Esophagus squamous epithelium (tissue), 4 donors: ENCODE data around the gene RAB22A.

Experiments used
- POLR2A ChIP-seq, 4 donors: fragments of 450-650 bp; IDR thresholded peaks; one replicate each; pipeline ENCODE4 v1.6.1; 2017; ENCODE audit warnings: antibody characterized with exemption in 4 of 4, mild to moderate bottlenecking in 4 of 4, moderate library complexity in 3 of 4
- TF ChIP-seq, protein P1 (sequence below), 6 experiments: fragments of 450-650 bp in 4 of 6; fragments of 200-600 bp in 2 of 6; sonication (generic) in 2 of 6; IDR thresholded peaks; one replicate each; pipeline ENCODE4 v1.5.1; 2016 to 2019; ENCODE audit warnings: antibody characterized with exemption in 6 of 6, mild to moderate bottlenecking in 4 of 6, moderate library complexity in 4 of 6

DNA sequence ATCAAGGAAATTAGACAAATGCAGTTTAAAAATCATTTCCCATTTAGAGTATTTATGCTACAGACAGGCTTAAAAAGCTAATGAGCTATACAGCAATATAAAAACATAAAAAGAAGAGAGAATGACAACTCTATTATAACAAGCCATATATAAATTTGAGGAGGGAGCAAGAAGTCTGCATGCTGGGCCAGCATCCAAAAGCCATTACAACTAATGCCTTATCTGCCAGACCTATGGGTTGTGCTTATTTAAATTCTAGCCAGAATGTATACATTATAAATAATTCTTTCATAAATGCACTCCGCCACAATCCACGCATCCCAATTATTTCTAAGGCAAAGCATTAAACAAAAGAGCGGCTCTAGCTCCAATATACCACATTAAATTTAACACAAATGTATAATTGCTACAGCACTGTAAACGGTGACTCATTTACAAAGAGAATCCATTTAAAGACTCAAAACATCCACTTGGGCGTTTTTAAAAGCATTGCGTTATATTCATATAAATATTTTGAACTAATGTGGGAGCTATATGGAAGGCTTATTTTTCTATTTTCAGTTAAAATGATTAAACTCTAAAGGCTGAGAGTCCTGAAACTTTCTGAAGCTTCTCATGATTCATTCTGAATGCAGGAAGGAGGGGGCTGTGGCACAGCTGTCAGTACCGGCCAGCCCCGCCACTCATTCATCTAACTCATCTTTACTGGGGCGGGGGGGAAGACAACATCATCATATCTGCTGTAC, 37.7 kb upstream of the RAB22A start:
- TF ChIP-seq, protein P1, sequence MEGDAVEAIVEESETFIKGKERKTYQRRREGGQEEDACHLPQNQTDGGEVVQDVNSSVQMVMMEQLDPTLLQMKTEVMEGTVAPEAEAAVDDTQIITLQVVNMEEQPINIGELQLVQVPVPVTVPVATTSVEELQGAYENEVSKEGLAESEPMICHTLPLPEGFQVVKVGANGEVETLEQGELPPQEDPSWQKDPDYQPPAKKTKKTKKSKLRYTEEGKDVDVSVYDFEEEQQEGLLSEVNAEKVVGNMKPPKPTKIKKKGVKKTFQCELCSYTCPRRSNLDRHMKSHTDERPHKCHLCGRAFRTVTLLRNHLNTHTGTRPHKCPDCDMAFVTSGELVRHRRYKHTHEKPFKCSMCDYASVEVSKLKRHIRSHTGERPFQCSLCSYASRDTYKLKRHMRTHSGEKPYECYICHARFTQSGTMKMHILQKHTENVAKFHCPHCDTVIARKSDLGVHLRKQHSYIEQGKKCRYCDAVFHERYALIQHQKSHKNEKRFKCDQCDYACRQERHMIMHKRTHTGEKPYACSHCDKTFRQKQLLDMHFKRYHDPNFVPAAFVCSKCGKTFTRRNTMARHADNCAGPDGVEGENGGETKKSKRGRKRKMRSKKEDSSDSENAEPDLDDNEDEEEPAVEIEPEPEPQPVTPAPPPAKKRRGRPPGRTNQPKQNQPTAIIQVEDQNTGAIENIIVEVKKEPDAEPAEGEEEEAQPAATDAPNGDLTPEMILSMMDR (IDR thresholded peaks at IDR 0.05), result no peak
- no peak for TF ChIP-seq POLR2A (IDR thresholded peaks at IDR 0.05)
